Urothelium cell line (cell line): ENCODE results near the gene CAP1.

ENCODE experiments used
- DNase-seq: peaks from one replicate; pipeline ENCODE4 v3.0.0; 2011; ENCODE audit warnings: low spot score, mixed read lengths
- FAIRE-seq: peaks from 2 replicates; lab custom pipeline; 2011; peaks lifted over from hg19 to GRCh38; lab: Jason Lieb, UNC

The CAP1 gene

DNA sequence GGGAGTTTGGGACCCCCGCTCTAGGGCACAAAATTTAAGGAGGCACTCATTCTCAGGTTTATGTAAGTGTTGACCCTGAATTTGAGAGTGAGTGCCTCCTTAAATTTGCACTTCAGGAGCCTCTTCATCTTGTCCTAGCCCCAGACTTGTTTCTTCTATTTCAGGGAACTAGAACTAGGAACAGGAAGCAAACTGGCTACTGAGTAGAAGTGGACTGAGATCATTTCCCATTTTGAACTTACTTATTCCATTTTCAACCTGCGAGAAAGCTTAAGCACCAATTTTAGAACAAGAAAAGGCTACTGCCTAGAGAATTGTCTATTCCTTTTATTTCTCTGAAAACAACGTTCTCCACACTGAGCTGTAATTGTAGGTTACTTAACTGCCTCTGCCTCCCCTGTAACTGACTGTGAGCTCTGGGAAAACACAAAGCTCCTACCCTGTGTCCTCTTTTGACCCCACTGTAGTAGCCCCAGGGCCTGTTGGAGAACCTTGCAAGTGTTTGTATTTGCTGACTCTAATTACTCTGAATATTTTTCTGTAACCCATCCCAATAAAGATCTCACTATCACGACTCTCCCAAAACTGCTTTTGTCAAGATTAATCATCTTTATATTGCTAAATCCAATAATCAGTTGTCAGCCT lies 54.1 kb downstream of the CAP1 start:
- FAIRE-seq (no peak), DNase-seq (no peak)

- FAIRE-seq: no peak
Measured at GRCh38 chr1:40095806-40096205, 55.3 kb downstream of the CAP1 start.

DNA sequence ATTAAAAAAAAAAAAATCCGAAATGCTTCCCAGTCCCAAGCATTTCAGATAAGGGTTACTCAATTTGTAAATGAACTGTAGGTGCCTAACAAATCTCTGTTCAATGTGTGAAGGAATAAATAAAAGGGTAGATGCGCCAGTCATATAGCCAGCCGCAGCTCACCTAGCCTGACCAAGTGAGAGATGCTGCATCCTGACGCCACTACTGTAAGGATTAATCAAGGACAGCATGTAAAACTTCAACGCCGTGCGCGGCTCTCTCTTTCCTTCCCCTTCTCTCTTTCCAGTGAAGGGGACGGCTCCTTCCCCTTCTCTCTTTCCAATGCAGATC lies 56.1 kb downstream of the CAP1 start:
- DNase-seq (no peak), FAIRE-seq (no peak)

More at GRCh38 chr1:40095806-40096205, 55.3 kb downstream of the CAP1 start:
- no peak for DNase-seq

- peak; percentile 94 for DNase-seq
- FAIRE-seq: peak; percentile 98
Measured at GRCh38 chr1:40096977-40097782, 56.7 kb downstream of the CAP1 start, which contains the start of gene PPT1. Gene PPT1, minus strand, starts transcription at chr1:40097252. Its CDS starts 14 bp downstream, at chr1:40097238.

DNA sequence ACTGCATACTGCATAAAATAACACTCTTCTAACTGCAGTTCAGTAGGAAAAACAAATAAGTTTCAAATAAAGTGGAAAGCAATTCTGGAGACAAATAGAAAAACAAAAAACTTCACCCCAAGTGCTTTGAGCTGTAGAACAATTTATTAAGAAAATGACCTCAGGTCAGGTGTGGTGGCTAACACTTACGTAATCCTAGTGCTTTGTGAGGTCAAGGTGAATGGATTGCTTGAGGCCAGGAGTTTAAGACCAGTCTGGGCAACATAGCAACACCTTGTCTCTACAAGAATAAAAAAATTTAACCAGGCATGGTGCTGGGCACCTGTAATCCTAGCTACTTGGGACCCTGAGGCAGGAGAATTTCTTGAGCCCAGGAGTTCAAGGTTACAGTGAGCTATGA lies 61.5 kb downstream of the CAP1 start:
- FAIRE-seq: no peak
- DNase-seq: no peak

GRCh38 chr1:40102896-40103295 lies 62.4 kb downstream of the CAP1 start:
- FAIRE-seq (no peak), DNase-seq (no peak)

DNA sequence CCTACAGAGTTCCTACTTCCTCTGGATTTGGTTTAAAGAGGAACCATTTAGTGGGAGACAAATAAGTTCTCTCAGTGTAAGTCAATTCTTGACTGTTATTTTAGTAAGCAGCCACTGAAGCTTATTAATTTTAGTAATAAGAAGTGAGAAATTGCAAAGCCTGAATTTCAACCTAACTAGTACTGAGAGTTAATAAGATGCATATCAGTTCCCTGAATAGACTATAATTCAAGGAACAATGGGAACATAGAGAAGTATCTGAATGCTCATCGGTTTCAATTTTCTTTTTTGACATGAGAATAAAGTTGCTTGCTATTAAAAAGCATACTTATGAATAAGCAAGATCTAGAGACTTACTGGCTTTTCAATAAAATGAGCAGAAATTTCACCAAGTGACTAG lies 64.5 kb downstream of the CAP1 start:
- no peak for FAIRE-seq
- no peak for DNase-seq

DNA sequence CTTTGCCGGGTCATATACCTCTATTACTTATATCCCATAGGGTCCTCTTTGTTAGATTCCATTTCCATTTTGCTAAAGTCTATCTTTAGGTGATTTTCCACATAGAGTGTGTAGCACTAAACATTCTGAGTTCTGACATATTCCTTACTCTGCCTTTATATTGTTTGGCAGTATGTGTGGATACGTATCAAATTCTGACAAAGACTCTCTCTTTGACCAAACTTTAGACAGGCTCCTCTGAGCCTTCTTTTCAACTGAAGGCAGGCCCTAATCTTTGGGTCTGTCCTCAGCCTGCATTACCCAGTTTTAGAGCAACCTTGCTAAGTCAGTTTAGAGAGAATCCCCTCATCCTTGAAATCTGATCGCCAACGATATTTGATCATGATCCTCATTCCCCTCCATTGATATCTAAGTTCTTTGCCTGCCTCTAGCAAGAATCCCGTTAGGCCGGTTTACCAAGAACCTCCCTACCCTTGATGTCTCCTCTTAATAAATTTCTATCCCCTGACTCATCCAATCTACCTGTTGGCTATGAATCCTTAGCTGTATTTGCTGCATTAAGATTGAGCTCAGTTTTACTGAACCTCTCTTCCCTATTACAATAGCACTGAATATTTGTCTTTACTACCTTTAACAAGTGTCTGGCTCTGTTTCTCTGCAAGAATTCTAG lies 66.9 kb downstream of the CAP1 start:
- FAIRE-seq (no peak), DNase-seq (no peak)

DNA sequence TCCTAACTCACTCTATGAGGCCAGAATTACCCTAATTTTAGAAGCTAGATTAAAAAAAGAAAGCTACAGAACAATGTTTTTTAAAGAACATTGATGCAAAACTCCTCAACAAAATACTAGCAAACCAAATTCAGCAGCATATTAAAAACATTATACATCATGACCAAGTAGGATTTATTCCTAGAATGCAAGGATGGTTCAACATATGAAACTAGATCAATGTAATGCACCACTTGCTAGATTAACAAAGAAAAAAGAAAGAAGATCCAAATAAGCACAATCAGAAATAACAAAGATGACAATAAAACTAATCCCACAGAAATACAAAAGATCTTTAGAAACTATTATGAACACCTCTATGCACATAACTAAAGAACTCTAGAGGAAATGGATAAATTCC lies 69.9 kb downstream of the CAP1 start:
- FAIRE-seq: no peak
- DNase-seq: no peak

- FAIRE-seq (peak; percentile 58), DNase-seq (no peak)
Measured at GRCh38 chr1:40114400-40114799, 73.9 kb downstream of the CAP1 start.

DNA sequence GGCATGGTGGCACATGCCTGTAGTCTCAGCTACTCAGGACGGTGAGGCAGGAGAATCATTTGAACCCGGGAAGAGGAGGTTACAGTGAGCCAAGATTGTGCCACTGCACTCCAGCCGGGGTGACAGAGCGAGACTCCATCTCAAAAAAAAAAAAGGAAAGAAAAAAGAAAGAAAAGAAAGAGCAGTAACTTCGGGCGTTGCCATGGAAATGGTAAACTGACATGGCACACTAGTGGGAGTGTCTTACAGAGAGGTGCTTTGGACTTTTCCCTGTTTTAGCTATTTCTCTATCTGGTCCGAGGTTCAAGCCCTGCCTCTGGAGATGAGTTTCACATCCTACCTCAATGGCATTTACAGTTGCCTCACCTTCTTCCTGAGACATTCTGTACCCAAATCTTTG lies 79.6 kb downstream of the CAP1 start:
- FAIRE-seq (no peak), DNase-seq (no peak)
